Testis (tissue), 2 donors: ENCODE data around the gene RTL3.

Source experiments
- CTCF ChIP-seq, 3 experiments: fragments of 450-650 bp in 2 of 3; fragments of 200-600 bp in 1 of 3; sonication (generic) in 1 of 3; IDR thresholded peaks; one replicate each; pipeline ENCODE4 v1.5.1; 2016 to 2019; ENCODE audit warnings: antibody characterized with exemption in 3 of 3, mild to moderate bottlenecking in 2 of 3, moderate library complexity in 1 of 3
- POLR2A ChIP-seq: fragments of 450-650 bp; IDR thresholded peaks from one replicate; pipeline ENCODE4 v1.6.1; 2017; ENCODE audit warnings: antibody characterized with exemption, mild to moderate bottlenecking, moderate library complexity

- no peak for TF ChIP-seq POLR2A
- TF ChIP-seq CTCF (IDR thresholded peaks at IDR 0.05), result no peak
Observed at GRCh38 chrX:78665342-78665741, 6.2 kb upstream of the RTL3 start.
